Thyroid gland (tissue), 4 donors: ENCODE results near the gene HSPA4.

ENCODE experiments used
- CTCF ChIP-seq, 6 experiments: fragments of 200-600 bp in 3 of 6; fragments of 450-650 bp in 3 of 6; sonication (generic) in 3 of 6; IDR thresholded peaks; one replicate each; pipeline ENCODE4 v1.5.1; 2016 to 2019; ENCODE audit warnings: antibody characterized with exemption in 6 of 6, mild to moderate bottlenecking in 2 of 6, inconsistent platforms in 1 of 6, moderate library complexity in 1 of 6
- POLR2A ChIP-seq, 2 donors: fragments of 450-650 bp; IDR thresholded peaks; one replicate each; pipeline ENCODE4 v1.6.1; 2017; ENCODE audit warnings: antibody characterized with exemption in 2 of 2, mild to moderate bottlenecking in 2 of 2, moderate library complexity in 1 of 2

GRCh38 chr5:133054697-133055471 is 3.1 kb downstream of the HSPA4 start:
- no peak for TF ChIP-seq CTCF (IDR thresholded peaks at IDR 0.05)
- TF ChIP-seq POLR2A (IDR thresholded peaks at IDR 0.05): no peak
